Adrenal gland (tissue), 5 donors: ENCODE measurements around the gene RPL12.

Experiments
- POLR2A ChIP-seq, 2 donors: fragments of 450-650 bp; IDR thresholded peaks; one replicate each; pipeline ENCODE4 v1.6.1; 2017; ENCODE audit warnings: antibody characterized with exemption in 2 of 2, mild to moderate bottlenecking in 2 of 2, moderate library complexity in 1 of 2
- TF ChIP-seq, protein P1 (sequence below), 6 experiments: fragments of 450-650 bp in 4 of 6; fragments of 200-600 bp in 2 of 6; sonication (generic) in 1 of 6; IDR thresholded peaks; 1 replicate in 5 of 6; 2 replicates in 1 of 6; pipeline versions ENCODE4 v1.5.1 to v1.8.0; 2016 to 2021; ENCODE audit warnings: antibody characterized with exemption in 6 of 6, mild to moderate bottlenecking in 2 of 6, moderate library complexity in 1 of 6
- donor health status: DM: no; HTN: no; CAD: no.

DNA sequence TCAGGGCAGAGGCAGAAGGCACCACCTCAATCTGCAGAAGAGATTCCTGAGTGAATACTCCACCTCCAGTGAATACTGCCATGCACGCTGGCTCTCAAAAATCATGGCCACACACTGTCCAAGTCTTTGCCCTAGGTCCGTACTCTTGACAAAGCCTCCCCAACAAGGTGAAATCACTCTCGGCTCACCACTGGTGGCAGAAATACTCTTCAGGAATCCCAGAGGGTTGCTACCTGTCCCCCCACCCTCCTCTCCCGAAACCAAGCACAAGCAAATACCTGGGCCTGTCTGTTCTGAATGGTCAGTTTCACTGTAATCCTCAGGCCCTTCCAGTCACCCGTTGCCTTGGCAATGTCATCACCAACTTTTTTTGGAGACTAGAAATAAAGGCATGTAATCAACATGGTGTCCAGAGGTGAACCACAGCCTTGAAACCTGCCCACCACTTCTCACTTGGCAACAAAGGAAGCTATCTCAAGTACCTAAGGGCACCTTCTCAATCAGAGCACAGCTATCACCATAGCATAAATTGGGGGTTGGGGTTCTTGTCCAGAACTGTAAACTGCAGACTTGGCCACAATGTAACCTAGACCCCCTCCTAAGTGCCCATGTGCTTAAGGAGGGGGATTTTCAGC is 1.8 kb downstream of the RPL12 start:
- TF ChIP-seq, protein P1, sequence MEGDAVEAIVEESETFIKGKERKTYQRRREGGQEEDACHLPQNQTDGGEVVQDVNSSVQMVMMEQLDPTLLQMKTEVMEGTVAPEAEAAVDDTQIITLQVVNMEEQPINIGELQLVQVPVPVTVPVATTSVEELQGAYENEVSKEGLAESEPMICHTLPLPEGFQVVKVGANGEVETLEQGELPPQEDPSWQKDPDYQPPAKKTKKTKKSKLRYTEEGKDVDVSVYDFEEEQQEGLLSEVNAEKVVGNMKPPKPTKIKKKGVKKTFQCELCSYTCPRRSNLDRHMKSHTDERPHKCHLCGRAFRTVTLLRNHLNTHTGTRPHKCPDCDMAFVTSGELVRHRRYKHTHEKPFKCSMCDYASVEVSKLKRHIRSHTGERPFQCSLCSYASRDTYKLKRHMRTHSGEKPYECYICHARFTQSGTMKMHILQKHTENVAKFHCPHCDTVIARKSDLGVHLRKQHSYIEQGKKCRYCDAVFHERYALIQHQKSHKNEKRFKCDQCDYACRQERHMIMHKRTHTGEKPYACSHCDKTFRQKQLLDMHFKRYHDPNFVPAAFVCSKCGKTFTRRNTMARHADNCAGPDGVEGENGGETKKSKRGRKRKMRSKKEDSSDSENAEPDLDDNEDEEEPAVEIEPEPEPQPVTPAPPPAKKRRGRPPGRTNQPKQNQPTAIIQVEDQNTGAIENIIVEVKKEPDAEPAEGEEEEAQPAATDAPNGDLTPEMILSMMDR (IDR thresholded peaks at IDR 0.05), result no peak
- TF ChIP-seq POLR2A (IDR thresholded peaks at IDR 0.05), result no peak
